Stimulated activated CD4-positive, alpha-beta T cell treated with anti-CD3 and anti-CD28 coated beads, Interleukin-4, amount 100 ng/mL, for 48 hours (primary cell): Measurements from ENCODE around the gene TBC1D3G.
"Not testable (repeated sequence)": the region's sequence is repeated elsewhere in the genome, so short reads cannot be mapped to it uniquely, and the experiment has no call there.

Experiments used
- DNase-seq, 2 donors: peaks; one replicate each; pipeline ENCODE4 v3.0.0-alpha.2; 2020; ENCODE audit warnings: low read depth in 2 of 2

TBC1D3G gene

DNA sequence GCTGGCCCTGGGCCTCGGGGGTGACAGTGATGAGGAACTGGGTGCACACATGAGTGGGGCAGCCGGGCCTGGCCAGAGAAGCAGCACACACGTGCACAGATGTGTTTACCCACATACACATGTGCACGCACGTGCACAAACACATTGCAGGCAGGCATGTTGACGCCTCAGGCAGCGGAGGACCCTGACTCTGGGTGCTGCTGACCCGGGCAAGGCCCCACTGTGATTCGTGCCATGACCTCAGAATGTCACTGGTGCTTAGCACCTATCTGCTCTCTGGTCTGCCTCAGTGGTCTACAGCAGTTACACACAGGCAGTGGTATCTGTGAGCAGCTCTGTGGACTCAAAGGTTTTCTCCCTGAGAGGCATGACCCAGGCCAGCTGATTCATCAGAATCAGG, at the start of gene TBC1D3G:
TSS of gene TBC1D3G (plus strand) at position 301 of the 400 bp plus-strand sequence. CDS start 1,528 bp downstream, outside the sequence.
- not testable (repeated sequence) for DNase-seq

DNA sequence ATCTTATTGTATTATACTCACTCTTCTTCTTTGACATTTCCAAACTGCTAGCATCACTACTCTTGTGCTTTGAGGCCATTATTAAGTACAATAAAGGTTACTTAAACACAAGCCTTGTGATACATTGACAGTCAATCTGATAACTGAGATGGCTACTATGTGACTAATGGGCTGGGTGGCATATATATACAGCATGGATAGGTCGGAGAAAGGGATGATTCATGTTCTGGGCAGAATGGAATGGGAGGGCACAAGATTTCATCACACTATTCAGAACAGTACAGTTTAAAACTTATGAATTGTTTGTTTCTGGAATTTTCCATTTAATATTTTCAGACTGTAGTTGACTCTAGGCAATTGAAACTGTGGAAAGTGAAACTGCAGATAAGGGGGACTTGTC, 40.4 kb upstream of the TBC1D3G start:
- DNase-seq: not testable (repeated sequence)

DNA sequence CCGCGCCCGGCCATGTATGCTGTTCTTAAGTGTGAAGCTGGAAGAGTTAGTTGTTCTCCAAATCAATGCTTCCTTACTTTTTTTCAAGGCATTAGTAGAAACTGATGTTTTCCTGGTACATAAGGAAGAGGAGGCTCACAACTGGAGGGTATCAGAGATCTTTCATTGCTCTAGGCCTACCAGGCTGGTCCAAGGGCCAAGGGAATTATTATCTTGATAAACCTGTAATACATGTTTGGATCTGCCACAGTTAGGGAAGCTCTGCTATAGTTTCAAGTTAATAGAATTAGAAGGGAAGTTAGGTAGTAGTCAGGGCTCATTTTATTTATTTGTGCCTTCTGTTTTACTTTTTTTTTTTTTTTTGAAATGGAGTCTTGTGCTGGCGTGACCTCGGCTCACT, 39.5 kb upstream of the TBC1D3G start:
- not testable (repeated sequence) for DNase-seq

DNA sequence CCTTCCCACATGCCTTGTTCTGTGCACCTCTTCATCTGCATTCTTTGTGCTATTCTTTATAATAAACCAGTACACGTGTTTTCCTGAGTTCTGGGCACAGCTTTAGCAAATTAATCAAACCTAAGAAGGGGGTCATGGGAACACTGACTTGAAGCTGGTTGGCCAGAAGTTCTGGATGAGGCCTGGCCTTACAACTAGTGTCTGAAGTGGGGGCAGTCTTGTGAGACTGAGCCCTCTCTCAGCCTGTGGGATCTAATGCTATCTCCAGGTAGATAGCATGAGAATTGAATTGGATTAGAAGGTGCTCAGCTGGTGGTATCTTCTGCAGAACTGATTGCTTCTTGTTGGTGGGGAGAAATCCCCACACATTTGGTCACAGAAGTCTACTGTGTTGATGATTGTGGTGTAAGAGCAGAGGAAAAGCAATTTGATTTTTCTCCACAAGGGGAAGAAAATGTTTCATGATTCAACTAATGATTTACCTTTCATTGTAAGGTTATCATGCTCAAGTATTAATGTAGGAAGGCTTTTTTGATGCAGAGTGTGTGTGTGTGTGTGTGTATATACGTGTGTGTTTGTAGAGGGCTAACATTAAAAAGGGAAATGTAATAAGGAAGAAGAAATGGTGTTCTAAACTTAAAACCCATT, 33.6 kb upstream of the TBC1D3G start:
- DNase-seq: not testable (repeated sequence)

- not testable (repeated sequence) for DNase-seq
Observed at GRCh38 chr17:36295161-36295560, 28.5 kb upstream of the TBC1D3G start.

DNA sequence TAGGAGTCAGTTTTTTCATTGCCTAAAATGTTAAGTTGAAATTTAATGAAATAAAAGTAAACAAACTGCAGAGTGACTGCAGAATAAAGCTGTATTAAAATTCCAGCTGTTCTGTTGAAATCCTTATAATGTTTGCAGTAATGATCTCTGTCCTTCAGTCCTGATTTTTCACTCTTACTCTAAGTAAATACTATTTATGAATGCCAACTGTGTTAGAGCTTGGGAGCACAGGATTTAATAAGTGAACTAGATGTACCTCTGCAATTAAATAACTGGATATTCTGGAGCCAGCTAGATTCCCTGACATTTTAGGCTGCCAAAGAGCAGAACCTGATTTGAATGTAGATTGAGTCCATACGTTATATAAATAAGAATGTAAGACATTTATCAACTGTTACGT, 7.9 kb upstream of the TBC1D3G start:
- not testable (repeated sequence) for DNase-seq

GRCh38 chr17:36362496-36362895, 38.8 kb downstream of the TBC1D3G start:
- not testable (repeated sequence) for DNase-seq

DNA sequence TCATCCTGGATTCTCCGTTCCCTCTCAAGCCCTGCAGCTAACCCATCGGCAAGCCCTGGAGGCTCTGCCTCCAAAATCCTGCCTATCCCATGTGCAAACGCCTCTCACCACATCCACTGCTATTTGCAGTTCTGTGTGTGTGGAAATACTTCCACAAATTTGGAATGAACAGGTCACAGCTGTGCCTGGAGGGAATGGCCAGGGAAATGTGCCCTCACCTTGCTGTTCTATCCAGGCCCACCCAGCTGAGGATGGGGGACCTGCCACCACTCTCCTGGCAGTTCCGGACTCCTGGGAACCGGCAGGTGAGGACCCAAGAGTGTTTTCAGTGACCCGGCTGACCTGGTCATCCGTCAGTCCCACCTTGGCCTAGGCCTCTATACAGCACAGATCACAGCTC, 52.3 kb downstream of the TBC1D3G start:
- DNase-seq: not testable (repeated sequence)
